Stimulated activated naive CD4-positive, alpha-beta T cell treated with Interleukin-2 at 50 U/mL for 16 hours (primary cell): ENCODE data around the gene CYGB.
"Not testable (repeated sequence)": the region's sequence is repeated elsewhere in the genome, so short reads cannot be mapped to it uniquely, and the experiment has no call there.

Experiments used
- DNase-seq: peaks from one replicate; lab custom pipeline; 2025; lab: John Stamatoyannopoulos, UW

The CYGB gene

GRCh38 chr17:76523084-76524037, 14.1 kb downstream of the CYGB start:
- peak; percentile 73 for DNase-seq

DNA sequence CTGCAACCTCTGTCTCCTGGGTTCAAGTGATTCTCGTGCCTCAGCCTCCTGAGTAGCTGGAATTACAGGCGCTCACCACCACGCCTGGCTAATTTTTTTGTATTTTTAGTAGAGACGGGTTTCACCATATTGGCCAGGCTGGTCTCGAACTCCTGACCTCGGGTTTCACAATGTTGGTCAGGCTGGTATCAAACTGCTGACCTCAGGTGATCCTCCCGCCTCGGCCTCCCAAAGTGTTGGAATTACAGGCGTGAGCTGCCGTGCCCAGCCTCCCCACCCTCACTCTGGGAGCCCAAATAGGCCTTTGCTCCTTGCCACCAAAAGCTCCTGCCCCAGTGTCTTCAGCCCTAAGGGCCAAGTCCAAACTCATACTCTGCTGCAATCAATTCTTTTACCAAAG, 15.8 kb downstream of the CYGB start:
- not testable (repeated sequence) for DNase-seq

- no peak for DNase-seq
Measured at GRCh38 chr17:76521262-76521661, 16.2 kb downstream of the CYGB start.

DNA sequence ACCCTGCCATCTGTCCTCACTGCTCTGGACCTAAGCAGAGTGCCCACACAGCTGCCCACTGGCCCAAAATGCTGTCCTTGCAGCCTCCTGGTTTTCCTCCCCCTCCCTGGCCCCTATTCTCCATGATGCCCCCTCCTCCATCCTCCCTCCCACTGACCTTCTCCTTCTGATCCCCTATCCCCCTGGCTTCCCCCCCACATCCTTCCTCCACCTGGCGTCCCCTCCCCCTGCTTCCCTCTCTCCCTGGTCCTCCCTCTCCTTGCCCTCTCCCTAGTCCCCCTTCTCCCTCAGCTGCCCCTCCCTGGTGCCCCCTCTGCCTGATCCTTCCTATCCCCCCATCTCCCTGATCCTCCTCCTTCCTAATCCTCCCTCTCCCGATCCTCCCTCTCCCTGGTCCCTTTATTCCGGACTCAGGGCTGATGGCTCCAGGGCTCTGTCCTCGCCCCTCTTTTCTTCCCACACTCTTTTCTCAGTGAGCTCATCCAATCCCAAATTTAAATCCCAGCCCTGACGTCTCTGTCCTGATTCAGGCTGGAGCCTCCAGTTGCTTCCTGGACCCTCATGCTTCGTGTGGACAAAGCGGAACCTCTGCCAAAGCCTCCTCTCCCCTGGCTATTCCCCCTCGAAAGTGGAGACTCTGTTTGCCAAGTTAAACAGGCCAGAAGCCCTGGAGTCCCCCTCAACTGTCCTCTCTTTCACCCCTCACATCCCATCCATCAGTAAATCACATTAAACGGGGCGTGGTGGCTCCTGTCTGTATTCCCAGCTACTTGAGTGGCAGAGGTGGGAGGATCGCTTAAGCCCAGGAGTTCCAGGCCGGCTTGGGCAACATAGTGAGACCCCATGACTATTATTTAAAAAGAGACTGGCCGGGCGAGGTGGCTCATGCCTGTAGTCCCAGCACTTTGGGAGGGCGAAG, 18.2 kb downstream of the CYGB start:
- DNase-seq: no peak

- no peak for DNase-seq
Measured at GRCh38 chr17:76517638-76518038, 19.9 kb downstream of the CYGB start.

DNA sequence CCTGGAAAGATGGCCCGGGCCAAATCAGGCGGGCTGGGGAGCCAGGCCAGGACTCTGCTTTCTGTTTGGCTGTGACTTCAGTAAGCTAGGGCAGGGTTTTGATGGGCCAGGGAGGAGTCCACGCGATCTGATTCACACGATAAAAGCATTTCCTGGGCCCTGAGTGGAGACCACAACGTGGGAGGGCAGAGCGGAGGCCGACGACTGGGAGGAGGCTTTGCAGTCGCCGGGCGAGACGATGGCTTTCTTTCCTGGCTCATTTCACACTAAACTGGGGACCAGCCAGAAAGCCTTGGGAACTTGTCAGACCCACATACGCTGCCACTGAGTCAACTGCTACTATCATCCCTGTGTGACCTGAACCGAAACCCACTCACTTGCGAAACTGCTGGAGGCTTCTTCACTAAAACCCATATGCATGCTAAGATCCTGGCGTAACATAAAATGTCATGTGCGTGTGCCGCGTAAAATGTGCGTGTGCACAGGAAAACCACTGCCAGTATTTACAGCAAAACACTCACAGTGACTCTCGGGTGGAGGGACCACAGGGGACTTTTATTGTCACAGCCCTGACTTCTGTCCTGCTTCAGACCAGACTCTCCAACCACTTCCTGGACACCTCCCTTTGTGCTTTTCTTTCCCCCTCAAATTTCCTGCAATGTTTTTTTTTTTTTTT, 22.1 kb downstream of the CYGB start:
- peak; percentile 88 for DNase-seq

DNA sequence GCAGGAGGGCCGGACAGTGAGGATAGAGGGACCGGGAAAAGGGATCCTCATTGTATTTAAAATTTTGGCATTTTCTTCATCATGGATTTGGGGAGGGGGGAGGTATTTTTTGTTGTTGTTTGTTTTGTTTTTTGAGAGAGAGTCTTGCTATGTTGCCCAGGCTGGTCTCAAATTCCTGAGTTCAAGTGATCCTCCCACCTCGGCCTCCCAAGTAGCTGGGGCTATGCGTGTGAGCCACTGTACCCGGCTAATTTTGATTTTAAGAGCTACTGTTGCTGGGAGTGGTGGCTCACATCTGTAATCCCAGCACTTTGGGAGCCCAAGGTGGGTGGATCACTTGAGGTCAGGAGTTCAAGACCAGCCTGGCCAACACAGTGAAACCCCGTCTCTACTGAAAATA, 23.2 kb downstream of the CYGB start:
- DNase-seq: not testable (repeated sequence)

GRCh38 chr17:76513306-76513692, 24.2 kb downstream of the CYGB start:
- no peak for DNase-seq

DNA sequence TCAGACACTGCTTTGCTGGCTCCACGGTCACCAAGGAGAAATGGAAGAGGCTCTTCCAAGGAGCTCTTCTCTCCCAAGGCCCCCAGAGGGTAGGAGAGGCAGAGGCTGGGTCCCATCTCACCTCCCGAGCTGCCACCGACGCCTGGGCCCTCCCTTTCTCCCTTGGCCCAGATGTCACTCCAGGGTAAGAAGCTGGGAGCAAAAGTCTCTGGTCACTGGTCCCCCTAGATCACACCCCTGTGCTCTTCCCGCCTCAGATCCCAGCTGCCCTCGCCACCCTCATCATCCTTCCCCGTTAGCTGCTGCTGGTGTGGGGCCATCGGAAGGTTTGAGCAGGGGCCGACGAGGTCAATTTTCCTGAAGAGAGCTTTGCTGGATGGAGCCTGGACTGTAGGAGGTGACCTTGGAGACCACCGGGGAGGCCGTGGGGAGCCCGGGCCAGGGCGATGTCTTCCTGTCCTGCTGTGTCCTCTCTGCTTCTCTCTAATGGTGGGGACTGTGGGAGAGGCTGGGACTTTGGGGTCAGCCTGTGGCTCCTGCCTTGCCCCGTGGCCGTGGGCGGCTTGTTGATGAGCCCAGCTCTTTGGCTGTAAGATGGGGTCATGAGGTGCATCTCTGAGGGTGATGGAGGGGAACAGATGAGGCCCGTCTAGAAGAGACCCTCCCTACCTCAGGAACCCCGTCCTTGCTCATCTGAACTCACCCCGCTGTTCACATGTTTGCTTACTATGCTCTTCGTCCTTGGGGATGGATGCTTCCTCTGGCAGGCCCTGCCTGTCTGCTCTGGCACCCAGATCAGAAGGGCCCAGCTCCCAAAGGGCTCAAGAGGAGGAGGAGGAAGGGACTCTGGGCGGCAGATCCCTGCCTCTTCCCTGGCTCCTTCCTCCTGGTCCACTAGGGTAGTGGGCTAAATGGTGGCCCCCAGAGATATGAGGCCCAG, 24.9 kb downstream of the CYGB start:
- DNase-seq: no peak

DNA sequence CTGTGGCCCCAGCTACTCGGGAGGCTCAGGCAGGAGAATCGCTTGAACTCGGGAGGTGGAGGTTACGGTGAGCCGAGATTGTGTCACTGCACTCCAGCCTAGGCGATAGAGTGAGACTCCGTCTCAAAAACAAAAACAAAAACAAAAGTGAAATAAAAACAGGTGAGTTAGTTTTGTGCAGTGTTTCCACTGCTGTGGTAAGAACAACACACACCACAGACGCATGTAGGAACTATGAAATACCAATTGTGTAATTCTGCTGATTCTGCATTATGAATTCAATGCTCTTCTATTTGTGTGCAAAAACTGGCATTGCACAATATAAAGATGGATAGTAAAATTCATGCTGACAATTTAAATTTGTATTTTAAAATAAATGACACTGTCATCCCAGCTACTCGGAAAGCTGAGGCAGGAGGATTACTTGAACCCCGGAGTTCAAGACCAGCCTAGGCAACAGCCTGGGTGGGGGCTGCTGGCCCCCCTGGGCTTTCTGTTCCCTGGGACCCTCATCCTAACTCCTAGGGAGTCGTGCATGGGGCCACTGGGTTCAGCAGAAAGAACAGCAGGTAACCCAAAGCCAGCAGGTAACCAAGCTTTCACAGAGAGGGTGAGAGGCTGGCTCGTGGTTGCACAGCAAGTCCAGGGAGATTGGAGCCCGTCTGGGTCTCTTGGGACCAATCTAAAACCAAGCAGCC, 25.7 kb downstream of the CYGB start:
- DNase-seq: no peak

DNA sequence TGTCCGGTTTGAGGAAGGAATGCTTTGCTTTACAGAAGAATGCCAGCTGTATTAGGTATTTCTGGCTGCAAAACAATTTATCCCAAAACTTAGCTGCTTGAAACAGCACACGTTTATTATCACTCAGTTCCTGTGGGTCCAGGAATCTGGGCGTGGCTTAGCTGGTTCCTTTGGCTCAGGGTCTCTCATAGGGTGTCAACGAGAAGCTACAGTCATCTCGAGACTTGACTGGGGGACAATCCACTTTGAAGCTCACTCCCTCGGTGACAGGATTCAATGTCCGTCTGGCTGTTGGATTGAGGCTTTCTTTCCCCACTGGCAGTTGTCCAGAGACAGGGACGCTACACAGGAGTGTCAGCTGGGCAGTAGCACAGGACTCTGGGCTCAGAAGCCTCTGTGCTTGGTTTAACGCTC, 26.7 kb downstream of the CYGB start:
- no peak for DNase-seq

GRCh38 chr17:76508472-76509063, 28.9 kb downstream of the CYGB start:
- DNase-seq: not testable (repeated sequence)

- DNase-seq: peak; percentile 82
Measured at GRCh38 chr17:76506408-76507345, 30.8 kb downstream of the CYGB start.

DNA sequence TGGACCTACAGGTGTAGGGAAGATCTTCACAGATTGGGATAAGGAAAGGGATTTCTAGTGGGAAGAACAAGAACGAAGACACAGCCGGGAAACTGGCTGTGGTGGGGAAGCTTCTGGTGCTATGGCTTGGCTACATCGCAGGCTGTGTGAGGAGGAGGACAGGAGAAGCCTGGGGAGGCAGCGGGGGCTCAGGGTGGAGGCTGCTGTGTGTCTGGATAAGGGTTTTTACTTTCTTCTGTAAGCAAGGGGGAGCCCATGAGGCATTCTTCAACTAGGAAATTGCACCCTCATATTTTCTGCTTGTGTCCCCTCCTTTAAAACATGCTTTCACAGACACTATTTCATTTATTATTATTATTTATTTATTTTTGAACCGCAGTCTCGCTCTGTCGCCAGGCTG, 33.4 kb downstream of the CYGB start:
- no peak for DNase-seq

DNA sequence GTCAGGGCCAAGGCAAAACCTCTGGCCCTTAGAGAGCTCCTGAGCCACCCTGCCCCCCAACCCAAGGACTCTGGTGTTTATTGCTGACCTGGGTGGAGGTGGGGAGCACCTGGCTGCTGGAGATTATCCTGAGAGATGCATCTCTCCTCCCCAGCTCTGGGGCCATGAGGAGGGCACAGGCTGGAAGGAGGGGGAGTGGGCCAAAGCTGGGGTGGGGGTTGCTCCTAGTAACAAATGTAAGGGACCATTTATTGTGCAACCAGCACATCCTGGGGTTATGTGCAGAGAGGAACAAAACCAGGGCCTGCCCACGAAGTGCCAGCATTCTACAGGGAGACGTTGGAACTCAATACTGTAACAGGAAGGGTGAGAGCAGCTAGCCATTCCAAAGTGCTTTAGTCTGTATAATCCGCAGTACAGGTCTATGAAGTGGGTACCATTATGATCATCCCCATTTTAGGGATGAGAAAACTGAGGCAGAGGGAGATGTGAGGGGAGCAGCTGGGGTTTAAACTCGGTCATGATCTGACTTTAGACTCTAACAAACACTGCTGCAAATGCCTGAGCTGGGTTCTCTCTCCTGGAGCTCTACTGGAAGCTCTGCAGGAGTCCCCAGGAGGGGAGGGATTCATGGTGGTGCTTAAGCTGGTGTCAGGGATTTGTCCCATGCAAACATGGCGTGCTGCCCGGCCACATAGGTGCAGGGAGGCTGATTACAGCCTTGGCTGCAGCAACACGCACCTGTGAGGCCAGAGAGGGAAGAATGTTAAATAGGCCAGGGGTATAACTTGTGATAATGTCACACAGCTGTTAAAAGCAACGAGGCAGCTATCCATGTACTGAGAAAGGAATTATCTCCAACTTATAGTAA, 34.9 kb downstream of the CYGB start:
- DNase-seq: no peak

GRCh38 chr17:76501827-76502307, 35.6 kb downstream of the CYGB start:
- no peak for DNase-seq

DNA sequence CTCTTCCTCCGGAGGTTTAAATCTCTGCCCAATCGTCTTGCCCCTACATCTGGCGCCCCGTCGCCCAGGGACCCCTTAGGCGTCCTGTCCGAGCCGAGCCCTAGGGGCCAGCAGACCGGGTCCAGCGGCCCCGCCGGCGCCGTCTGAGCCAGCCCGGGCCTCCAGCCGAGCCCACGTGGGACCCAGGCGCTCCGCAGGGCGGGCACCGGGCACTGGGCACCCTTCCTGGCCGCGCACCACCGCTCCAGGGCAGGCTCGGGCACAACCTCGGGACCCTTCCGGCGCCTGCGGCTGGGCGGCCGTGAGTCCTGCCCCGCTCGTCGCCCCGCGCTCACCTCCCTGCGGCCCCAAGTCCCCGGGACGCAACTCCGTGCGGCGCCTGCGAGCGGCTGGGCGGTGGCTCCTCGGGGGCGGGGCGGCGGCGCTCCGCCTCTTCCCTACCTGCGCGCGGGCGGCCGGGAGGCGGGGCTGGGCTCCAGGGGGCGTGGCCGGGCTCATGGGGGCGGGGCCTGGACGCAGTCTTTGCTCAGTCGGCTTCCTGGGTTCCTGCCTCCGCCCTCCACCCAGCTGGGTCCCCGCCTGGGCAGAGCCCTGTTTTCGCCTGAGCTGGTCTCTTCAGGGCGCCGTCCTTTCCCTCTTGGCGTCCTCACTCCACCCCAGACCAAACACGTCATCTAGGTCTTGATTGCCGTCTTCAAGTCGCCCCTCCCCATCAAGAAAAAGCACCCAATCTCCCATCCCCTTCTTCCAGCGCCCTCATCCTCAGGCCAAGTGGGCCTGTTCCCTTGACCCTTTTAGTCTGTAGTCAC, 36.3 kb downstream of the CYGB start, which contains the start of gene RHBDF2:
Gene RHBDF2 (minus strand): TSS at position 406 of the 809 bp plus-strand sequence. CDS start 19,899 bp downstream, outside the sequence.
- DNase-seq: peak; percentile 89
